ENCODE data around the gene CABP1.
"Not testable (repeated sequence)": the region's sequence is repeated elsewhere in the genome, so short reads cannot be mapped to it uniquely, and the experiment has no call there.

Gene CABP1

DNA sequence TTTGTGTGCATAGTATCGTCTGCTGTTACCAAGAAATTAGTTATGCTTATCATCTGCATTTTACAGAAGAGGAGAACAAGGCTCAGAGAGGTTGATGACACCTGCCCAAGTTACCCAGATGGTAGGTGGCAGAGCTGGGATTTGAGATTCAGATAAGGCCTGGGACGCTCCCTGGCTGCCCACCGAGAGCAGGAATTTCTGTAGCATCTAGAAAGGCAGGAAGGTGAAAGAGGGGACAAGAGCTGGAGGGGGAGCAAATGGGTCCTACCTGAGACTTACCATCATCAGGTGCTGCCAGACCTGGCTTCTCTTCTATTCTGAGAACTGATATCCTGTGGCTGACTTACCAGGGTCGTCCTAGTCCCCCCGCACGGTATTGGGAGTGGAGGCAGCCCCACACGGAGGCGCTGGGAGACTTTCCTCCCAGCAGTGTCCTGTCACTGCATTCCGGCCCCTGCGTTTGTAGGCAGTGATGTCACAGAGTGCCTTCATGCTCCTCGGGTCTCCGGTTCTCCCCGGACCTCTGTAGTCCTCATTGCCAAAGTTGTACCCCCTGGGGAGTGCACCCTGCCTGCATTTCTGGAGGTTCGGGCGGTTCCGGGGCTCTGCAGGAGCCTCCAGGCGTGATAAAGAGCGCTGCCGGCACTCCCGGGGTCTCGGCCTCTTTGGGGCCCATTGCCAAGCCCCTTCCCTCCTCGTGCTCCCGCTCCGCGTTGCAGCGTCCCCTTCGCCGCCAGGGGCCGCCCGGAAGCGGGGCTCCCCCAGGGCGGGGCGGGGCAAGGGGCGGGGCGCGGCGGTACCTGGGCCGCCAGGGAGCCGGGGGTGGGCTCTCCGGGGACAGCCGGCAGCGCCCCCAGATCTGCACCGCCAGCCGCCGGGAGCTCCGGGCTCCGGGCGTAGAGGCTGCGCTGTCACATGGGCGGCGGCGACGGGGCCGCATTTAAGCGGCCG is at the start of gene CABP1:
CABP1 (plus strand) TSS at position 856 of the 951 bp plus-strand sequence; CDS start at position 916, 60 bp downstream.
- no peak for DNase-seq (ENCODE audit: low read depth, low spot score)

DNA sequence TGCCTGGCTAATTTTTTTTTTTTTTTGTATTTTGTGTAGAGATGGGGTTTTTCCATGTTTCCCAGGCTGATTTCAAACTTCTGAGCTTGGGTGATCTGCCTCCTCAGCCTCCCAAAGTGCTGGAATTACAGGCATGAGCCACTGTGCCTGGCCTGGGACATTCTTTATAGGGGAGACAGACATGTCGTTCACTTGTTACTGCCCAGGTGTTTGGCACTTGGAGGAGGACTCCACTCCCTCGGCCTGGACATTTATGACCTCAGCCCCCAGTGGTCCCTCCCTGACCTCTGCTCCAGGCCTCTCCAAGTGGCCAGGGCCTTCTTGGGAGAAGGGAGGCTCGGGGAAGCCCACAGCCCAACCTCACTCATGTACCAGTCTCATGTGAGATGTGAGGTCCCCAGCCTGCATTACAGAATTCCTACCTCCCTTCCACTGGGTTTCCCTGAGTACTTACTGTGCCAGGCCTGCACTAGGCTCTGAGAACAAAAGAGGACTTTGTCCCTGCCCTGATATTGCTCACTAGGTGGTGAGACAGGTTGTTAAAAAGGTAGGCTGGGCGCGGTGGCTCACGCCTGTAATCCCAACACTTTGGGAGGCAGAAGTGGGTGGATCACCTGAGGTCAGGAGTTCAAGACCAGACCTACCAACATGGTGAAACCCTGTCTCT is 49.6 kb upstream of the CABP1 start:
- DNase-seq (ENCODE audit: low read depth, low spot score), result no peak

DNA sequence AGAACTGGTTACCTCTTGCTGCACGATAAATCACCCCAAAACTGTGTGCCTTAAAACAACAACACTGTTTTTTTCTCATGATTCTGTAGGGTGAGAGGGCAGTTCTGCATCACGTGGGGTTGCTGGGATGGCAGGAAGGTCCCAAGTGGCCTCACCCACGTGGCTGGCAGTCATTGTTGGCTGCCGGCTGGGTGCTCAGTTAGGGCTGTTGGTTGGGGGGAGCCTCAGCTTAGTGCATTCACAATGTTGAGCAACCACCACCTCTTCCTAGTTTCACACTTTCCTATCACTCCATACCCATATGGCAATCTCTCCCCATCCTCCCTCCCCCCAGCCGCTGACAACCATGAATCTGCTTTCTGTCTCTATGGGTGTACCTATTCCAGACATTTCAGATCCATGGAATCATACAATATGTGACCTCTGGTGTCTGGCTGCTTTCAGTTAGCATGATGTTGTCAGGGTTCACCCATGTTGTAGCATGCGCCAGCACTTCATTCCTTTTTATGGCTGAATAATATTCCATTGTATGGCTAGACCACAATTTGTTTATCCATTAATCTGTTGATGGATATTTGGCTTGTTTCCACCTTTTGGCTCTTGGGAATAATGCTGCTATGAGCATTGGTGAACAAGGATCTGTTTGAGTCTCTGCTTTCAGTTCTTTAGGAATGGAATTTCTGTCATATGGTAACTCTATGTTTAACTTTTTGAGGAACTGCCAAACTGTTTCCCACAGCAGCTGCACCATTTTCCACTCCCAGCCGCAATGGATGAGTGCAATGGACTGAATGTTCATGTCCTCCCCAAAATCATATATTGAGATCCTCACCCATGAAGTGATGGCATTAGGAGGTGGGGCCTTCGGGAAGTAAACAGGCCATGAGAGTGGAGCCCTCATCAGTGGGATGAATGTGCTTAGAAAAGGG is 48.0 kb upstream of the CABP1 start:
- no peak for DNase-seq (ENCODE audit: low read depth, low spot score)

DNA sequence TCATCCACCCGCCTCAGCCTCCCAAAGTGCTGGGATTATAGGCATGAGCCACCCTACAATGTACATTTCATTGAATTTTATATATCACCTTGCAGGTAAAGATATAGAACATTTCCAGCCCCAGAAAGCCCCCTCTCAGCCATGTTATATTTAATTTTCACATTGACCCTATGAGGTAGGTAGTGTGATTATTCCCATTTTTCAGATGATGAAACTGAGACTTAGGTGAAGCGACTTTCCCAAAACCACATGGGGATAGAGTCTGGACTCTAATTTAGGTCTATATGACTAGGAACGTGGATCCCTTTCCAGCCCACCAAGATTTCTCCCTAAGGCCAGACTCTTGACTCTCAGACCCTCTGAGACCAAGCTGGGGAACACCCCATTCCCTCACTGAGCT is 43.5 kb upstream of the CABP1 start:
- DNase-seq (ENCODE audit: low read depth, low spot score), result no peak

DNA sequence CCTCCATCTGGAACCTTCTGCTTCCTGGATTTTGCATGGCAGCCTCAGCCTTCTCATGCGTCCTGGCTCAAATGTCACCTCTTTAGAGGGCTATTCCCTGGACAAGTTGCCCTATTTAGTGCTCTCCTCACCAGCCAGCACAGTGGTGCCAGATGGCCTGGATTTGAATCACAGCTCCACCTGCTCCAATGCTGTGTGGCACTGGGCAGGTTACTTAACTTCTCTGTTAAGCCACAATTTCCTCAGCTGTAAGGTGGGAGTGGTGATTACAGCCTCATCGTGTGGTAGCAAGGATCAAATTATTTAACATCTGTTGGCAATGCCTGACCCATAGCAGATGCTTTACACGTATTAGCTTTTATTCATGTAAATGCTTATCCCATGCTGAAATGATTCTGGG is 42.6 kb upstream of the CABP1 start:
- DNase-seq (ENCODE audit: low read depth, low spot score), result no peak

DNA sequence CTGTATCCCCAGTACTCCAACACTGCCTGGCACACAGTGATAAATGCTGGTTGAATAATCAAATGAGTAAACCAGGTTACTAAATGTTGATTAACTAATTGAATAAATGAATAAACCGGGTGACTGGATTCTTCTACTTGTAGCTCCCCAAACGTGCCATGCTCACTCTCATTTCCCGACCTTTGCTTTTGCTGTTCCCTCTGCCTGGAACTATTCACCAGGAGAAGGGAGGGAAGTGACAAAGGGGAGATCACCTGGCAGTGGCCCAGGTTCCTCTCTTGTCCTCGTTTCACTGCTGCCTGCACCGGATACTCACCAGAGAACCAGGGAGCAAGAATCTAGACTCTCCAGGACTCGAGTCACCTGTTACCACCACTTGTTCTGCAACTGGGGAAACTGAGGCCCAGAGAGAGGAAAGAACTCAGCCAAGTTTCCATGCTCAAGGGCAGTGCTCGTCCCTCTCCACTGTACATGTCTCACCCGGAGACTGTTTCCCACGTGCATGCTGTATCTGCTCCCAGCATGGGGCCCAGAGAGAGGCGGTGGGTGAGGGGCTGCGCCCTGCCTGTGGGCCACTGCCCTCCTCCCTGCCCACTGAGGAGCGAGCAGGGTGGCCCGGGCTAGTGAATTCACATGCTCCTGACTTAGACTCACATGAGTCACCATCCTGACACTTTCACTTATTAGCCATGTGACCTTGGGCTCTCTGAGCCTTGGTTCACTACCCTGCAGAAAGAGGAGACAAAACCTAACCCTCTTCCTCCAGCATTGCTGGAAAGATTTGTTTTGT is 41.6 kb upstream of the CABP1 start:
- DNase-seq (ENCODE audit: low read depth, low spot score), result no peak

DNA sequence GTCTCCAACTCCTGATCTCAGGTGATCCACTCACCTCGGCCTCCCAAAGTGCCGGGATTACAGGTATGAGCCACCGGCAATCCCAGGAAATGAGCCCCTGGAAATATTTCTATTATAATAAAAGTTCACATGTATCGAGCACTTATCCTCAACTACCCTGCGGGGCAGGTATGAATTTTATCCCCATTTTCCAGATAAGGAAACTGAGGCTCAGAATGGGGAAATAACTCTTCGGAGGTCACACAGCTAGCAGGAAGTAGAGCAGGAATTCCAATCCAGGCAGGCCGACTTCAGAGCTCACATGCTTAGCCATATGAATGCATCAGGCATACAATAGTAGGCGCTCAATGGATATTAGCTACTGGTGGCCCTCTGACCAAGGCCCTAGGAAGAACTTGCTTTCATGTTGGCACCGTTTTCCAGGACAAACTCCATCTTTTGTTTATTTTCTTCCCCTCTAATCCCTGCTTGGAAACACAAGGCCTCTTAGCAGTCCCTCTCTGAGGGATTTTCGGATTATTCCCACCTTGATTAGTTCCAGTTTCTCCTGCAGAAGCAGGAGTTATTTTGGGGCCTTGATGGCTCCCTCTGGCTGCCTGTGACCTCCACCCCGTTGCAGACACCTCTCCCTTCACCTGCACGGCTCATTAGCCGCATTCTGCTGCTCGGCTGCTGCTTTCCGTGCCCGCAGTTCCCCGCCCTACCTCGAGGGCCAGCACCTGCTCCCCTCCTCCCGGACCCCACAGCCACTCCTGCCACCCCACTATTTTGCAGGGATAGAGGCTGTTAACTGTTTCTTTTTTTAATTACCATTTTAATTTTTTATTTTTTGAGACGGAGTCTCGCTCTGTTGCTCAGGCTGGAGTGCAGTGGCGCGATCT is 40.5 kb upstream of the CABP1 start:
- DNase-seq (ENCODE audit: low read depth, low spot score), result no peak

DNA sequence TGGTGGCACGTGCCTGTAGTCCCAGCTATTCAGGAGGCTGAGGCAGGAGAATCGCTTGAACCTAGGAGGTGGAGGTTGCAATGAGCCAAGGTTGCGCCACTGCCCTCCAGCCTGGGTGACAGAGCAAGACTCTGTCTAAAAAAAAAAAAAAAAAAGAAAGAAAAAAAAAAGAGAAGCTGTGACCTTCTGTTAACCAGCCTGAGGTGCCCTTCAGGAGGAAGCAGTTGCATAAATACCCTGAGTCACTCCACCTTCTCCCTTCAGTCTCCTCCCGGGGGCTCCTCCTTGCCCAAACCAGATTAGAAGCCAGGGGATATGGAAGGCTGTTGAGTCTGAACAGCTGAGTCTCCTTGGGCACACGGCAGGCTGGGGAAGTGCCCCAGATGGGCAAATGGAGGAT is 38.0 kb upstream of the CABP1 start:
- not testable (repeated sequence) for DNase-seq (ENCODE audit: low read depth, low spot score)

DNA sequence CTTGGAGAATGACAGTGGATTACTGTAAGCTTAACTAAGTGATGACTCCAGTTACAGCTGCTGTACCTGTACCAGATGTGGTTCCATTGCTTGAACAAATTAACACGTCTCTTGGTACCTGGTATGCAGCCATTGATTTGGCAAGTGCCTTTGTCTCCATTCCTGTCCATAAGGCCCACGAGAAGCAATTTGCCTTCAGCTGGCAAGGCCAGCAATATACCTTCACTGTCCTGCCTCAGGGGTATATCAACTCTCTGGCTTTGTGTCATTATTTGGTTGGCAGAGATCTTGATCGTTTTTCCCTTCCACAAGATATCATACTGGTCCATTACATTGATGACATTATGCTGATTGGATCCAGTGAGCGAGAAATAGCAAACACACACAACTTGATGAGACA is 29.9 kb upstream of the CABP1 start:
- no peak for DNase-seq (ENCODE audit: low read depth, low spot score)

DNA sequence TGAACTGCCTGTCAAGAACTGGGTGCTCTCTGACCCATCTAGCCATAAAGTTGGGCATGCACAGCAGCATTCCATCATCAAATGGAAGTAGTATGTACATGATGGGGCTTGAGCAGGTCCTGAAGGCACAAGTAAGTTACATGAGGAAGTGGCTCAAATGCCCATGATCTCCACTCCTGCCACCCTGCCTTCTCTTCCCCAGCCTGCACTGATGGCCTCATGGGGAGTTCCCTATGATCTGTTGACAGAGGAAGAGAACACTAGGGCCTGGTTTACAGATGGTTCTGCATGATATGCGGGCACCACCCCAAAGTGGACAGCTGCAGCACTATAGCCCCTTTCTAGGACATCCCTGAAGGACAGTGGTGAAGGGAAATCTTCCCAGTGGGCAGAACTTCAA is 28.9 kb upstream of the CABP1 start:
- not testable (repeated sequence) for DNase-seq (ENCODE audit: low read depth, low spot score)

DNA sequence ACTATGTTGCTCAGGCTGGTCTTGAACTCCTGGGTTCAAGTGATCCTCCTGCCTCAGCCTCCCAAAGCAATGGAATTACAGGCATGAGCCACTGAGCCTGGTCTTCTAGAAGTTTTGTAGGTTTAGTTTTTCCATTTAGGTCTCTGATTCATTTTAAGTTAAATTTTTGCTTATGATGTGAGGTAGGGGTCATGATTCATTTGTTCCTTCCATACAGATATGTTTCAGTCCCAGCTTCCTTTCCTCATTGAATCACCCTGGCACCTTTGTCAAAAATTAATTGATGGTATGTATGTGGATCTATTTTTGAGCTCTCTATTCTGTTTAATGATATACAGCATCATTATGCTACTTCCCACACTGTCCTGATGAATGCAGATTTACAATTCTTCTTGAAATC is 25.6 kb upstream of the CABP1 start:
- DNase-seq (ENCODE audit: low read depth, low spot score), result no peak

DNA sequence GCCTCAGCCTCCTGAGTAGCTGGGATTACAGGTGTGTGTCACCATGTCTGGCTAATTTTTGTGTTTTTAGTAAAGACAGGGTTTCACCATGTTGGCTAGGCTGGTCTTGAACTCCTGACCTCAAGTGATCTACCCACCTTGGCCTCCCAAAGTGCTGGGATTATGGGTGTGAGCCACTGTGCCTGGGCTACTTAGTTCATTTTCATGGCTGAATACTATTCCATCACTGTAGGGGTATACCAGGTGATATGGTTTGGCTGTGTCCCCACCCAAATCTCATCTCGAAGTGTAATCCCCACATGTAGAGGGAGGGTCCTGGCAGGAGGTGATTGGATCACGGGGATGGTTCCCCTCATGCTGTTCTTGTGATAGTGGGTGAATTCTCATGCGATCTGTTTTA is 23.2 kb upstream of the CABP1 start:
- not testable (repeated sequence) for DNase-seq (ENCODE audit: low read depth, low spot score)

DNA sequence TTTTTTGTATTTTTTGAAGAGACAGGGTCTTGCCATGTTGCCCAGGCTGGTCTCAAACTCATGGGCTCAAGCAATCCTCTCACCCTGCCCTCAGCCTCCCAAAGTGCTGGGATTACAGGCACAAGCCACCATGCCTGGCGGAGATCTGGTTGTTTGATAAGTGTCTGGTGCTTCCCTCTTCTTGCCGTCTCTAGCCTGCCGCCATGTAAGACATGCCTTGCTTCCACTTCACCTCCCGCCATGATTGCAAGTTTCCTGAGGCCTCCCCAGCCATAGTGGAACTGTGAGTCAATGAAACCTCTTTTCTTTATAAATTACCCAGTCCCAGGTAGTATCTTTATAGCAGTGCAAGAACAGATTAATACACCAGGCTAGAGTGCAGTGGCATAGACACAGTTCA is 22.7 kb upstream of the CABP1 start:
- not testable (repeated sequence) for DNase-seq (ENCODE audit: low read depth, low spot score)

DNA sequence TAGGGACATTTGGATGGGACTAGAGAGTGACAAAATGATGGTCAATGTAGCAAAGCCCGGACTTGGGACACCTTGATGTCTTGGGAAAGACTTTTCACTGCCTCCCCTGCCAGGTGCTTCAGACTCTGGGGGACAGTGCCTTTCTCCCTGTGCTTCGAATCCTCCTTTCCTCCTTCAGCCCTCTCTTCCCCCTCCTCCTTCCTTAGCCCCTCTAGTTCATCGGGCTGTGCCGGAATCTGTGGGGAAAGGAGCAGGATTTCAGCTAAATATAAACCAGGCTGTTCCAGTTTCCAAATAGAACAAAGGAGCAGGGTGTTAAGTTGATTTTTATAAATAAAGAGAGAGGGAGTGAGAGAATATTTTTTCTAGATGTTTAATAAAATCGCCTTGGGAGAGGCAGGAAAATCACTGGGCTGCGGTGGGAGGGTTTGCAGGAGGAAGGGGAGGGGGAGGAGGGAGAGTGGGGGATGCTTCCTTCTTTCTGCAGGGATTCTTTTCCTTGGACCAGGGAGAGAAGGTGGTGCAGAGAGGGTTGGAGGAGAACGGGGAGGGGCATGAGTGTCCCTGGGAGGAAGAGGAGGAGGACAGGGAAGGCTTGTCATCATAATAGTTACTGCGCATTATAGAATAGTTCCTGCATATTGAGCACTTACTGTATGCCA is 21.3 kb upstream of the CABP1 start:
- no peak for DNase-seq (ENCODE audit: low read depth, low spot score)

DNA sequence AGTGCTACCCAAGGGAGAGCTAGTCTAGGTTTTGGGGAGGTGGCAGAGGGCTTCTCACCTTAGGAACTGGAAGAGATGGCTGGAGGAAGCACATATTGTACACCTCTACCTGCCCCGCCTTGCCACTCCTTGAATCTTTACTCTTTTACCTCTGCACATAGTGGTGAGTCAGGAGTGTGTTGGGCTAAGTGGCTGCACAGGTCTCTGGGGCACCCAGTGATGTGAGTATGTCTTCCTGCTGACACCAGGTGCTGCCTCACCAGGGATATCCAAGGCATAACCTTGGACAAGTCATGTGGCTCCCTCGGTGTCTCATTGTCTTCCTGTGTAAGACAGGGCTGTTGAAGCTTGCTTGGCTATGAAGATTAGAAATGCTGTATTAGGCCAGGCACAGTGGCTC is 19.8 kb upstream of the CABP1 start:
- DNase-seq (ENCODE audit: low read depth, low spot score), result no peak

DNA sequence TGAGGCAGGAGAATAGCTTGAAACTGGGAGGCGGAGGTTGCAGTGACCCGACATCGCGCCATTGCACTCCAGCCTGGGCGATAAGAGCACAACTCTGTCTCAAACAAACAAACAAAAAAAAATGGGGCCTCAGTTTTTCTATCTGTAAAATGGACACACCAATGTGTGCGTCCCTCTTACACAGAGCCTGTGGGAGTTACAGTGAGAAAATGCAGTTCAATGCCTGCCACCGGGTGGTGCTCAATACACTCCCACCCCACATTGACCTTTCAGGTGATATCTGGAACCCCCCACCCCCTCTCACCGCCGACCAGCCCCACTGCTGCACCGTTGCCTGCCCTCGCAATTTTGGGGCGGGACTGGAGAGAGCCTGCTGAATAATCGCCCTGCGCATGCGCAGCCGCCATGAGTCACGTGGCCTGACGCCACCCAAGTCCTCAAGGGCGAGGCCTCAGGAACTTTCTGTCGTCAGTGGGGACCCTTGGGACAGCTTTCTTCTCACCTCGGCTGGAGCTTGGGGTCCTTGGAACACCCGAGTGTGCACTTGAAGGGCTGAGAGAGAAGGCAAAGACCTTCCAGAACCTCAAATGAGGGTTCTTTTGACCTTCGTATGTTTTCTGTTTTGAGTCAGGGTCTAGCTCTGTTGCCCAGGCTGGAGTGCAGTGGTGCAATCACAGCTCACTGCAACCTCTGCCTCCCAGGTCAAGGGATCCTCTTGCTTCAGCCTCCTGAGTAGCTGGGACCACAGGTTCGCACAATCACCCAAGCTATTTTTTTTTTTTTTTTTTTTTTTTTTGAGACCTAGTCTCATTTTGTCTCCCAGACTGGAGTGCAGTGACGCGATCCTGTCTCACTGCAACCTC is 14.6 kb upstream of the CABP1 start:
- DNase-seq (ENCODE audit: low read depth, low spot score), result no peak

DNA sequence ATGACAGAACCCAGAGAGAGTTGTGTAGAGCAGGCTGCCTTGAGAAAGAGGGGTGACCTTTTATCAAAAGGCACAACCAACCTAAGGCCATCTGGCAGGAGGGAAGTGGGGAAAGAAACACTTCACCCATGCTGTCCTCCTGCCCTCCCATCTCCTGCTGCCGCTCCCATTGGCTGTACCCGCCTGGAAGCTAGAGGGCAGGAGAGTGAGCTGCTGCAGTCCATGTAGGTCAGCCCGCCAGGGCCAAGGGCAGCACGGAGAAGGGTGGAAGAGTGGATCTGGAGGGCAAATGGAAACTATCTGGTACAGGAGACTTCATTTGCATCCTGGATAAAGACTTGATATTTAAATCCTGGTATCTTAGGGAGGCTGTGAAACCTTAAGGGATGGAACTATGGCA is 11.5 kb upstream of the CABP1 start:
- no peak for DNase-seq (ENCODE audit: low read depth, low spot score)

DNA sequence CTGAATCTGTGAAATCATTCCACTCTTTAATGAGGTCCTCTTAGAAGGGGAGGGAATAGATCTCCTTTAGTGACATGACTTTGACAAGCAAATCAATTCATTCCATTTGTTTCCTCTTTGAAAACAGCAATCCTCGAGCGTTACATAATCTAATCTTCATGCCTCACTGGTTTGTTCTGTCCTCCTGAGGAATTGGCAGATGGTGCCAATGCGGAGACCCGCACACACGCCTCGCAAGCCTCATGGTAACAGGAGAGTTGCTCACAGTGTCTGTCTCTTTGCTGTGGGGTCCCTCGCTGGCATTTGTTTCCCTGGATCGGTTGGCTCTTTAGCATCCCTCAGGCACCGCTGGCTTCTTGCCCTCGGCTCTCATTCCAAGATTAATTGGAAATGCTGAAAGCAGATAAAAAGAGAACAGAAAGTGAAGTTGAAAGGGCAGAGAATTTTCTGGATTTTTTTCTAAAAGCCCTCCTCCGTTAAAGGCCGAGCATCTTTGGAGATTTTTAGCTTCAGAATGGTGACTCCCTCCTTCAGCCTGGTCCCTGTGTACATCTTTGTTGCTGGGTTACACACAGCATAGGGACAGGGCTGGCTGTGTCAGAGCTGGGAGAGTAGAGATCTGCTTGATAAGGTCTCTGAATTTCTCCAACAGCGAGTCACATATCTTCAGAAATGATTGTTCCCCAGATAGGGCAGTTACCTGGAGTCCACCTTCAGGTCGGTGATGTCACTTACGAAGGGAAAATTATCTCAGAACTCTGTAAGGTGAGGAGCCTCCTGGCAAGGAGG is 10.1 kb upstream of the CABP1 start:
- no peak for DNase-seq (ENCODE audit: low read depth, low spot score)

Measured in smooth muscle cell of the brain vasculature (primary cell).